IPS DF 6.9 (cell line): ENCODE results near the gene GNAQ.
"Not testable (repeated sequence)": the region's sequence is repeated elsewhere in the genome, so short reads cannot be mapped to it uniquely, and the experiment has no call there.

Experiments used
- DNase-seq: peaks from one replicate; pipeline ENCODE4 v3.0.0-alpha.2; 2013; ENCODE audit warnings: low read depth, low spot score
- H3K27ac ChIP-seq: one replicate; pipeline ENCODE4 v1.5.1; 2013; ENCODE audit warnings: low read length, control low read depth
- H3K27me3 ChIP-seq: 2 replicates; pipeline ENCODE4 v1.6.1; 2013; ENCODE audit warnings: mild to moderate bottlenecking, low read length; ENCODE audit not compliant: control insufficient read depth, insufficient read depth
- H3K36me3 ChIP-seq: 2 replicates; pipeline ENCODE4 v1.6.1; 2013; ENCODE audit warnings: low read length; ENCODE audit not compliant: control insufficient read depth, insufficient read depth
- H3K4me1 ChIP-seq: 2 replicates; pipeline ENCODE4 v1.6.1; 2013; ENCODE audit warnings: low read length; ENCODE audit not compliant: control insufficient read depth, insufficient read depth
- H3K4me3 ChIP-seq: 2 replicates; pipeline ENCODE4 v1.5.1; 2013; ENCODE audit warnings: mild to moderate bottlenecking, low read length
- H3K9me3 ChIP-seq: 2 replicates; pipeline ENCODE4 v1.6.1; 2013; ENCODE audit warnings: low read length, inconsistent platforms; ENCODE audit not compliant: control insufficient read depth, insufficient read depth
- WGBS: extraction: QIAGEN DNeasy Blood & Tissue Kit; methylation state at CpG from one replicate; pipeline ENCODE4 v1.1.7; 2013; ENCODE audit warnings: mixed read lengths, missing lambda C conversion rate; ENCODE audit not compliant: insufficient read length, insufficient coverage; 5-methylcytosine and 5-hydroxymethylcytosine counted together

Gene GNAQ

DNA sequence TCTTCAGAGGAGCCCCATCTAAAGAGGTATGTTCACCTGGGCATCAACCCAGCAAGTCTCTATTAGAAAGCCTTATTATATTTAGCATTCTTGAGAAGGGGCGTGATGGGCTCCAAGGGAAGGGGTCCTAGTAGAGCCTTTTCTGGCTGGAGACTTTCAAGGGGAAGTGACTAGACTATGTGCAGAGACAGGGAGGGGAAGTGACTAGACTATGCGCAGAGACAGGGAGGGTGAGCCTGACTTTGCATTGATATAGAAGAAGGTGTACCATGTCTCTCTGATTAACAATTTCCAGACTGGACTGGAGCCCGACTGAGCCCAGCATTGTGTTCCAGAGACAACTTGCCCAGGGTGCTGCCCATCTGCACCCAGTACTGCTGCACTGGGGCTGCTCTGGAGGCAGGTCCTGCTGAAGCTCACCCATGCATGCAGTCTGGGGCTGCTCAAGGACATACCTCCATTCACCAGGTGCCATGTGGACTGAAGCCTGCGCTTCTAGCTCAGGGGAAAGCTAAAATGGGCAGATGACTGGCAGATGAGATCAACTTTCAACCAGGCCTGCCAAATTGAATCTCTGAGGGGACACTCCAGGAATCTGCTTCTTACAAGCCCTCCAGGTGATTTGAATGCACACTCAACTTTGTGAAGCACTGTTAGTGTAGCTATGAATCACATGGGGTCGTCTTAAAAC is 300.5 kb downstream of the GNAQ start:
- no peak for DNase-seq
- no peak overlapping the region for H3K27ac ChIP-seq
- peaks cover 3% of the 10 kb centered on the region for H3K4me1 ChIP-seq
- H3K27me3 ChIP-seq: no peaks in the 10 kb centered on the region
- H3K36me3 ChIP-seq: no peaks in the 10 kb centered on the region; the same call in 1 of the 2 replicates
- H3K9me3 ChIP-seq: no peaks in the 10 kb centered on the region
- H3K4me3 ChIP-seq: no peak overlapping the region
- no CpG with 5 or more reads among the region's 5 CpGs for WGBS

DNA sequence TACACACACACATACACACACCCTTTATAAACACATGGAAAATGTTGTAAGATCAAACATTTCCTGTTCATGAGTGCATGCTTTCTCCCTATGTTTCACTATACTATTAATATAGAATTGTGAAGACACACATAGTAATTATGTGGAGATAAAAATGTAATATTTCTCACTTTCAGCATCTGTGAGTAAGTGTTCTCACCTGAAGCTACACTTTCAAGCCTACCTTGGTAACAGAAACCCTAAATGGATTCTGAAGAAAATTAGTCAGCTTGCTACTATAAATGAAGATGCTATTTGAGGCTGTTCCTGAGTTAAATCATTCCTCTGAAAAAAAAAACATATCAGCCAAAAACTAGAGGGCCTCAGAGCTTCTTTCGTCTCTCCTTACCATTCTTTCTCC is 302.4 kb downstream of the GNAQ start:
- no CpG with 5 or more reads among the region's 1 CpG for WGBS
- Histone ChIP-seq H3K27ac (no peak overlapping the region), H3K4me3 (no peak overlapping the region), H3K36me3 (no peaks in the 10 kb centered on the region; the same call in 1 of the 2 replicates), H3K9me3 (no peaks in the 10 kb centered on the region), H3K4me1 (no peaks in the 10 kb centered on the region; the same call in 1 of the 2 replicates), H3K27me3 (no peaks in the 10 kb centered on the region)
- no peak for DNase-seq

DNA sequence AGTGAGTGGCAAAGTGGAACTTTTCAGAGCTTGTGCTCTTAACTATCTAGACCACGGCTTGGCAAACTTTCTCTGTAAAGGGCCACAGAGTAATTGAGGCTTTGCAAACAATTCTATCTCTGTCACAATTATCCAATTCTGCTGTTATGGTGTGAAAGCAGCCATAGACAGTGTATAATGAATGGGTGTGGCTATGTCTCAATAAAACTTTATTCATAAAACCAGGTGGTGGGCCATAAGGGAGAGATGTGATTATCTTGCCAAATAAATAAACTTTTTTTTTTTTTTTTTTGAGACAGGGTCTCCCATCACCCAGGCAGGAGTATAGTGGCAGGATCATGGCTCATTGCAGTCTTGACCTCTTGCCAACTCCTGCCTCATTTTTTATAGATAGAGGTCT is 304.8 kb downstream of the GNAQ start:
- Histone ChIP-seq H3K27me3 (no peaks in the 10 kb centered on the region), H3K4me3 (no peak overlapping the region), H3K4me1 (no peaks in the 10 kb centered on the region), H3K9me3 (no peaks in the 10 kb centered on the region), H3K36me3 (no peaks in the 10 kb centered on the region; the same call in 1 of the 2 replicates), H3K27ac (no peak overlapping the region)
- DNase-seq: no peak
- WGBS: no CpG with 5 or more reads among the region's 1 CpG

DNA sequence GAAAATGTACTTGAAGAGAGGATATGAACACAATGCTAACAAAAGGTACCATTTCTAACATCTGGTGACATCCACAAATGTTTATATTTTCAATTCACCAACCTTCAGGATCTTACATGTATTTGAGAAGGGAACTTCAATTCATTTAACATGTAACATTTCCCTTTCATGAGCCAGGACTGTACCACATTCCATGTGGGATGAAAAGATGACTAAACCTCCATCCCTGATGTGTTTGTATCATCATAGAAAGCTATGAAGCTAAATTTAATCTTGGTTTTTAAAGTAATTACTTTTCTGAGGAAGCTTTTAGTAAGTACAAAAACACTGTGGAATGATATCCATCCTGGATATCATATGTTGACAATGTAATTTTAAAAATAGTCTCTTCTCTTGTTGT is 305.3 kb downstream of the GNAQ start:
- no peak overlapping the region for H3K4me3 ChIP-seq
- no peaks in the 10 kb centered on the region; the same call in 1 of the 2 replicates for H3K36me3 ChIP-seq
- no peak for DNase-seq
- H3K9me3 ChIP-seq: no peaks in the 10 kb centered on the region
- no peaks in the 10 kb centered on the region for H3K4me1 ChIP-seq
- no peaks in the 10 kb centered on the region for H3K27me3 ChIP-seq
- no peak overlapping the region for H3K27ac ChIP-seq

DNA sequence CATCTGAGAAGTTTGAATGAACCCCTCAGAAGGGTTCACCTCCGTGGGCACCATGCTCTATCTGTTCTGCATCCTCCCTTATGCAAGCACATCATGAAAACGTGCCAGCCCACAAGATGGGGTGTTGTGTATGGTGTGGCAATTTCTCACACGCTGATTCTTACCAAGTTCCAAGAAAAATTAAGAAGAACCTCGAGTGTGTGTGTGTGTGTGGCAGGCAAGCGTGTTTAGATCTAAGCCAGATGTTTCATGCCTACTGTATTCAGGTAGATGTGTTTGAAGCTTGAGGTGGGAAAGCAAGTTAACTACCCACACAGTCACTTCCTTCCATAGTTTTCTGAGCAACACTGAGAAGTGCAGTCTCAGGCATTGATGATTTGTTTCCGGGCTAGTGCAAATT is 305.8 kb downstream of the GNAQ start:
- WGBS: no CpG with 5 or more reads among the region's 6 CpGs
- H3K36me3 ChIP-seq: no peaks in the 10 kb centered on the region; the same call in 1 of the 2 replicates
- no peaks in the 10 kb centered on the region for H3K27me3 ChIP-seq
- no peak for DNase-seq
- no peaks in the 10 kb centered on the region for H3K4me1 ChIP-seq
- H3K27ac ChIP-seq: no peak overlapping the region
- H3K4me3 ChIP-seq: no peak overlapping the region
- H3K9me3 ChIP-seq: no peaks in the 10 kb centered on the region

DNA sequence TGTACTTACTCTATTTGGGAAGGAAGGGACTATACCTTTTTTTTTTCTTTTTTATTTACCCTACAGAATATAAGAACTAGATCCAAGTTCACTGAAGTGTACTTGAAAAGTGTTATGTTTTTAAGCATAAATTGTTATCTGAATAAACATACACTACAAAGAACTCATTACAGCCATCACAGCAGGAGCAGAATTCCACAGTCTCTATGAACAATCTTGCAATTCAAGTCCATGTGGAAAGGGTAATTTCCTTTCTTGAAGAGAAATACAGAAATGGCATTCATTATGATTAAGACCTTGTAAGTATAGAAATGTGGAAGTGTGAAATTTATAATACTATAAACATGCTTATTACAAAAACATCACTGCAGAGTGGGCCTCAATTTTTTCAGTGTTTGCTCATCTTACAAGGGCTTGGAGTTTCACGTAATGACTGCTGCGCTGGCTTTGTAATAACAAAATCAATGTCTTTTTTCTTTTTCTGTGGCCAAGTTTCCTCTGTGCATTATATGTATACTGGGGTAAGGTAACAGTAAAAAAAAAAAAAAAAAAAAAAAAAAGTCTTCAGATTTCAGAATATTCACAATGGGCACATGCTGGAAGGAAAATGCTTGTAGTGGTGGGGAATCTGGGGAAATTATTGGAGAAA is 306.4 kb downstream of the GNAQ start:
- no peaks in the 10 kb centered on the region for H3K4me1 ChIP-seq
- no peak for DNase-seq
- no CpG with 5 or more reads among the region's 2 CpGs for WGBS
- no peak overlapping the region for H3K4me3 ChIP-seq
- no peaks in the 10 kb centered on the region for H3K9me3 ChIP-seq
- H3K27ac ChIP-seq: no peak overlapping the region
- H3K27me3 ChIP-seq: no peaks in the 10 kb centered on the region
- H3K36me3 ChIP-seq: no peaks in the 10 kb centered on the region; the same call in 1 of the 2 replicates

DNA sequence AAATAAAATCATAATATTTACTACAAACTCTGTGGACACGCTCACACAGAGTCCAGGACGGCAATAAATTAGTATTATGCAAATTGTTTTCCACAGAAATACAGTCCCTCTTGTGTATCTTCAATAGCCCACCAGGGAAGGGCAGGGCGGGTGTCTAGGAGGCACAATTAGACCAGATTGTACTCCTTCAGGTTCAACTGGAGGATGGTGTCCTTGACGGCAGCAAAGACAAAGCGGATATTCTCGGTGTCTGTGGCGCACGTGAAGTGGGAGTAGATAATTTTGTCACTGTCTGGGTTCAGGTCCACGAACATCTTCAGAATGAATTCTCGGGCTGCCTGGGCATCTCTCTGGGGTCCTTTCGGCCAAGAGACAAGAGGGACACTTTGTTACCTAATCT is 310.5 kb downstream of the GNAQ start:
- not testable (repeated sequence) for H3K36me3 ChIP-seq, H3K27ac ChIP-seq, H3K27me3 ChIP-seq, H3K4me1 ChIP-seq, DNase-seq, H3K9me3 ChIP-seq, H3K4me3 ChIP-seq
- WGBS: no CpG with 5 or more reads among the region's 11 CpGs

DNA sequence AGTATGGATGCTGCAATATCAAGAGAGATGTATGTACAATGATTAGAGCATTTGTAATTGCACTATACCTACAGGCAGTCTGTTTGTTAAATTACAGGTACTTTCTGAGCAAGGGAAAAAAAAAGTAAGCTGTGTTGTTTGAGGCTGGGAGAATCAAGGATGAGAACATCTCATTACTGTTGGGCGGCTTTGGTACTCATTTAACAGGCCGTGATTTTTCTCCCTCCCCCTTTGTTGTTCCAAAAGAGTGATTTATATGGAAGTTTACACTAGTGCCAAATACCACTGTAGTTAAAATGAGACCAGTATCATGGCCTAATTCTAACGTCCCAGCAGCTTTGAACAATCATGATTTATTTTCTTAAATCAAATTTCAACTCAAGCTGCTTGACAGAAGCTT is 312.3 kb downstream of the GNAQ start:
- no peaks in the 10 kb centered on the region for H3K36me3 ChIP-seq
- H3K9me3 ChIP-seq: no peaks in the 10 kb centered on the region
- no CpG with 5 or more reads among the region's 3 CpGs for WGBS
- DNase-seq: no peak
- H3K4me3 ChIP-seq: no peak overlapping the region
- H3K27ac ChIP-seq: no peak overlapping the region
- no peaks in the 10 kb centered on the region for H3K27me3 ChIP-seq
- peaks cover 1% of the 10 kb centered on the region; the same call in 1 of the 2 replicates for H3K4me1 ChIP-seq

DNA sequence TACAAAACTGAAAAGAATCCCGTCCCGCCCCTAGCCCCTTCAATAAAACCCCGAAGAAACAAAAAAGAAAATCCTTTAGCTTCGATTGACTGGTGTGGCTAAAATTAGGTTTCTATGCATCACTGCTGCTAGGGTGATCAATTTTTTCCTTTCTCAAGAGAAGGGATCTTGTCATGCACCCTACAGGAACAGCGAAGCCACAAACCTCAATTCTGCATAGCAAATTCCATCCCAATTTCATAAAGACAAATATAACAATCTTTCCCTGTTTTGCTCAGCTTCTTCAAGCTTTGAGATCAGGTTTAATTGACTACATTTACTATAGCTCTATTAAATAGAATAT is 313.3 kb downstream of the GNAQ start:
- not testable (repeated sequence) for H3K27ac ChIP-seq, H3K9me3 ChIP-seq, H3K4me1 ChIP-seq, H3K36me3 ChIP-seq, DNase-seq, H3K4me3 ChIP-seq, H3K27me3 ChIP-seq
- no CpG with 5 or more reads among the region's 5 CpGs for WGBS

DNA sequence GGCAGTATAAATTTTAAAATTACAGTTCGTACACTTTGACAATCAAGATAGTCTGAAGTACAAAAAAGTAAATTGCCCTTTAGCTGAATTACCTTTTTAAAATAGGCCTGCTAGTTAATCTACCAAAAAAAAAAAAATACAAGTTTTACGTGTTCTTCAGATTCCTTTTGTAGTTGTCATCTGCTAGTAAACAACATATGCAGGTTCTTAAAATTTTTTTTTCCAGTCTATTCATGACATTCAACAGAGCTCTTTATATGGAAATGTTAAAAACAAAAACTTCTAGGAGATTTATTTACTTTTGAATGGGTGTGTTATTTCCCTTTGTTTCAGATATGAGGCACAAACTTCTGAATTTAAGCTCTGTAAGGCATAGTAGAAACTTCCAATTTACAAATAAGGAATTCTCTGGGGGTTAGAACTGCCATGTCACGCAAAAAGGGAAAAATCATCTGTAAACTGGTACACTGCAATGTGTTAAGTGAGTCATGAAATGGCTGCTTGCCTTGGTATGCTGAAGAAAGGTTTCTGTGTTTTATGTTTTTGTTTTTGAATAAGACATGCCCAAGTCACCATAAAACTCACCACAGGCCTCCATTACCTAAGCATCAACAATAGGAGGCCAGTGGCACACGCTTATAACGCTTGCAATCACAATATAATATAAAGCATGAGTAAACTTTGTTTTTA is 313.9 kb downstream of the GNAQ start:
- H3K4me1 ChIP-seq, H3K4me3 ChIP-seq, H3K9me3 ChIP-seq, H3K36me3 ChIP-seq, DNase-seq, H3K27ac ChIP-seq, H3K27me3 ChIP-seq: not testable (repeated sequence)
- no CpG with 5 or more reads among the region's 5 CpGs for WGBS
